HG03354 (cell line): ENCODE data around the gene CUL2.

Experiments used
- ATAC-seq: cut with Tn5 transposase; IDR thresholded peaks from one replicate; pipeline ENCODE4 v1.9.1; 2021; ENCODE audit warnings: mild to moderate bottlenecking; ENCODE audit not compliant: unreplicated experiment, poor library complexity, severe bottlenecking

CUL2 gene

GRCh38 chr10:35090162-35090954, at the start of gene CUL2:
CUL2 (minus strand) TSS chr10:35090341; CDS start chr10:35071317, 19,024 bp downstream.
- peak; percentile 95 for ATAC-seq

DNA sequence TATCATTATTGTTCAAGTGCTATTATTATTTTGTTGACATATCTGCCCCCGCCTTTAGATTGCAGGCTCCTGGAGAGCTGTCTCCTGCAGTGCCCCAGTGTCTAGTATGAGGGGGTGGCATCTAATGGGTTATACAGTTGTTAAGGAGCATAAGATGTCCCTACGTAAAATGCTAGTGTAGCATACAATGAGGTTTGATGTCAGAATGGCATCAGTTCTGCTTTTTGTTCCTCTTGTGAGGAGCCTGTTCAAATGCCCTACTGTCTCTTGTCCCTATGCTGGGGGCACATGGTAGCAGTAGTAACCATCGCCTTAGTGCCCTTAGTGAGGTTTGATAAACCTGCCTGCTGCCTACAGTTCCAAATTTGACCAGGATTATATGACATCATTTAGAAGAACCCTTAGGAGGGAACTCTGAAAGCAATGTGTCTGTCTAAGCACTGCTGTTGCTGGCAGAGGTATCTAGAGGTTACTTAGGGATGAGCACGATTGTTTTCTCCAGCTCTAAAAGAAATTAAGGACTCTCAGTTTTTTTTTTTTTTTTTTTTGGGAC, 46.2 kb upstream of the CUL2 start:
- ATAC-seq = peak; percentile 66

GRCh38 chr10:35135861-35136260, 45.7 kb upstream of the CUL2 start:
- ATAC-seq = no peak

- ATAC-seq = no peak
Observed at GRCh38 chr10:35133586-35133985, 43.4 kb upstream of the CUL2 start.

- ATAC-seq = no peak
Observed at GRCh38 chr10:35132727-35133126, 42.6 kb upstream of the CUL2 start.

DNA sequence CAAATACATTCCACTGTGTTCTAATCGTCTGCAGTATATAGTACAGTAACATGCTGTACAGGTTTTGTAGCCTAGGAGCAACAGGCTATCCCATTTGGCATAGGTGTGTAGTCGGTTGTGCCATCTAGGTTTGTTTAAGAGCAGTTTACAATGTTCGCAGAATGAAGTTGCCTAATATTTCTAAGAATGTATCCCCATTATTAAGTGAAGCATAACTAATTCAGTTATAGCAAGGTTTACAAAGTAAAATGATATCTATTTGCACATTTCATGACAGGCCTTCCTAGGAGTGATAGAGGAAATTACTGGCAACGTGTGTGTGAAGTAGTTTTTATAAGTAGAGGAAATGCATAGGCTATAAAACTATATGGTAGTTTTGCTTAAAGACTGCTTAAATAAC, 40.5 kb upstream of the CUL2 start:
- no peak for ATAC-seq

GRCh38 chr10:35129185-35129674, 39.1 kb upstream of the CUL2 start:
- ATAC-seq = no peak

- ATAC-seq = peak; percentile 26
Observed at GRCh38 chr10:35127289-35127891, 37.2 kb upstream of the CUL2 start.

DNA sequence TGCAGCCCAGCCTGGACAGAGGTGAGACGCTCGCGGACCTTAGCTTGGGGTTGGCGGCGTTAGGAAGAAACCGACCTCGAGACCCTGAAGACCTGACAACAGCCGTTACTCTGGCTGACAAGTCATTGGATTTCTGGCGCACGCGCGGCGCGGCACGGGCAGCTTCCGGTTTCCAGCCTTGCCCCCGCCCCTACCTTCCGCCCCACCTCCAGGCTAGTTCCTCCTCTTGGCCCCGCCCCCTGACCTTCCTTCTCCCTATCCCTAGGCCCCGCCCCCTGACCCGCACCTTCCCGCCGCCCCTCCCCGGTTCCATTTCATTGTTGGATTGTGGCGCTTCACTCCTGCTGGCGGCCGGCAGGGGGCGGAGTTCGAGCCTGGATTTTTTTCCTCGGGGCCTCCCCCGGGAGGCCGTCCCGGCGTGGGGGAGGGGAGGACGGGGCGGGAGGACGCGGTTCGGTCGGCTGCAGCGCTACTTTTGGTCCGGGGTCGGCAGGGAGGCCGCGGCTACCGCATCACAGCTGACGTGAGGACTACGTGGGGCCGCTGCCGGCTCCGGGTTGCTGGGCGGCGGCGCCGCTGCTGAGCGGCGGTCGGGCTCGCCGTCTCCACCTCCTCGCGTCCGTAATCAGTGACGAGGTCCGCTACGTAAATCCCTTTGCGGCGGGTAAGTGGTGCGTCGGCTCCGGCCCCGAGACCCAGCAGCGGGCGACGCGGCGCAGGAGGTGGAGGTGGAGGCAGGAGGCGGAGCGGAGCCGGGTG, 36.6 kb upstream of the CUL2 start, which contains the start of gene CREM:
CREM (plus strand) TSS at position 317 of the 759 bp plus-strand sequence. CDS start 10,990 bp downstream, outside the sequence.
- peak; percentile 83 for ATAC-seq

DNA sequence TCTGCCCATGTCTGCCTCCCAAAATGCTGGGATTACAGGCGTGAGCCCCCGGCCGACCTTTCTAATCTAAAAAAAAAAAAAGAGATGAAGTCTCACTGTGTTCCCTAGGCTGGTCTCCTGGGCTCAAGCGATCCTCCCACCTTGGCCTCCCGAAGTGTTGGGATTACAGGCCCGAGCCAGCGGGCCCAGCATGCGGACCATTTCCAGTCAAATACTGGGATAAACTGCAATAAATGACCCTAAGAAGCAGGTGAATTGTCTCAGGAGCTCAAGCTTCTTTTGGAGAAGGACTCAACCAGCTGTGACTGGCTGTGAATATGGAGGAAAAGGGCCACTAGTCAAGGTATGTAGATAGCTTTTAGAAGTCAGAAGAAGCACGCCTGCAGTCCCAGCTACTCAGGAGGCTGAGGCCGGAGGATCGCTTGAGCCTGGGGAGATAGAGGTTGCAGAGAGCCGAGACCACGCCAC, 36.0 kb upstream of the CUL2 start:
- ATAC-seq = peak; percentile 3

GRCh38 chr10:35124540-35124939, 34.4 kb upstream of the CUL2 start:
- no peak for ATAC-seq

DNA sequence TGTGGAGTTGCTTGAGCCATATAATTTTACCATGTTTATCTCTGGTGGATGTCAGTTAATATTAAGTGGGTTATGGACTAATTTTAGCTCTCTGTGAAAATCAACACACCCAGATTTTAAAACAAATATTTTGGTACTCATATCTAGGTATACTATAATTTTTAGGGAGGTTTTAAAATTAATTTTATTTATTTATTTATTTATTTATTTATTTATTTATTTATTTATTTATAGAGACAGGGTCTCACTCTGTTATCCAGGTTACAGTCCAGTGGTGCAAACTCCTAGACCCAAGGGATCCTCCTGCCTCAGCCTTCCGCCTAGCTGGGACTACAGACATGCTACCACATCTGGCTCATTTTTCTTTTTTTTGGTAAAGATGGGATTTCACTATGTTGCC, 29.2 kb upstream of the CUL2 start:
- ATAC-seq = no peak

DNA sequence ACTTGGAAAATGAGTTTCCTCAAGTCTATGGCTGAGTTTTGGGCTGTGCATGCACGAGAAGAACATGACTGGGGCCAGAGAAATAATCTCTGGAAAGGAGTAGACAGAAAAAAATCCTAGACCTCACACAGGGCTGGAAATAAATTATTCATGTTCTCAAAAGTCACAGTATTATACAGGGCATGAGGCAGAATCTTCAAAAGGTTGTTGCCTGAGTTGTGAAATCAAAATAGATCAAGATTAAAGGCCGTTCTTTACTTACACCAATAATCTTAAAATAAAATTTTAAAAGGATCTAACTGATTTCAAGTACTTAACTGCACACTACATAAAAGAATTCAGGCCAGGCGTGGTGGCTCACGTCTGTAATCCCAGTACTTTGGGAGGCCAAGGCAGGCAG, 22.4 kb upstream of the CUL2 start:
- ATAC-seq = no peak

- no peak for ATAC-seq
Observed at GRCh38 chr10:35103882-35104281, 13.7 kb upstream of the CUL2 start.

DNA sequence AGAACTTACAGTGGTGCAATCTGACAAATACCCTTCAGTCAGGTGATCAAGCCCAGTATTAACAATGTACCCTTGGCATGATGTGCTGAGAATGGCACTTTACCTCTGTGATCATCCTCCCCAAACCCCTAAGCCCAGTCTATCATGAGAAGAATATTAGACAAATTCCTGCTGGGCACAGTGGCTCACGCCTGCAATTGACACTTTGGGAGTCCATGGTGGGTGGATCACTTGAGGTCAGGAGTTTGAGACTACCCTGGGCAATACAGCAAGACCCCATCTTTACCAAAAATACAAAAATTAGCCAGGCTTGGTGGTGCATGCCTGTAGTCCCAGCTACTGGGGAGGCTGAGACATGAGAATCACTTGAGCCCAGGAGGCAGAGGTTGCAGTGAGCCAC, 7.4 kb upstream of the CUL2 start:
- ATAC-seq = no peak

DNA sequence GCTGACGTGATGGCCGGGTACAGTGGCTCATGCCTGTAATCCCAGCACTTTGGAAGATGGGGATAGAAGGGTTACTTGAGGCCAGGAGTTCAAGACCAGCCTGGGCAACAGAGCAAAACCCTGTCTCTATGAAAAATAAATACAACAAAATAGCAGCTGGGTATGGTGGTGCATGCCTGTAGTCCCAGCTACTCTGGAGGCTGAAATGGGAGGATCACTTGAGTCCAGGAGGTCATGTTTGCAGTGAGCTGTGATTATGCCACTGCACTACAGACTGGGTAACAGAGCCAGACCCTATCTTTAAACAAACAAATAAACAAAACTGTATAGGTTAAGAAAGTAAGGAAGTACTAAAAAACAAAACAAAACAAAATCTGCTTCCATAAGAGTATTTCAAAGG, 6.2 kb upstream of the CUL2 start:
- no peak for ATAC-seq

- ATAC-seq = no peak
Observed at GRCh38 chr10:35092851-35093250, 2.7 kb upstream of the CUL2 start.

DNA sequence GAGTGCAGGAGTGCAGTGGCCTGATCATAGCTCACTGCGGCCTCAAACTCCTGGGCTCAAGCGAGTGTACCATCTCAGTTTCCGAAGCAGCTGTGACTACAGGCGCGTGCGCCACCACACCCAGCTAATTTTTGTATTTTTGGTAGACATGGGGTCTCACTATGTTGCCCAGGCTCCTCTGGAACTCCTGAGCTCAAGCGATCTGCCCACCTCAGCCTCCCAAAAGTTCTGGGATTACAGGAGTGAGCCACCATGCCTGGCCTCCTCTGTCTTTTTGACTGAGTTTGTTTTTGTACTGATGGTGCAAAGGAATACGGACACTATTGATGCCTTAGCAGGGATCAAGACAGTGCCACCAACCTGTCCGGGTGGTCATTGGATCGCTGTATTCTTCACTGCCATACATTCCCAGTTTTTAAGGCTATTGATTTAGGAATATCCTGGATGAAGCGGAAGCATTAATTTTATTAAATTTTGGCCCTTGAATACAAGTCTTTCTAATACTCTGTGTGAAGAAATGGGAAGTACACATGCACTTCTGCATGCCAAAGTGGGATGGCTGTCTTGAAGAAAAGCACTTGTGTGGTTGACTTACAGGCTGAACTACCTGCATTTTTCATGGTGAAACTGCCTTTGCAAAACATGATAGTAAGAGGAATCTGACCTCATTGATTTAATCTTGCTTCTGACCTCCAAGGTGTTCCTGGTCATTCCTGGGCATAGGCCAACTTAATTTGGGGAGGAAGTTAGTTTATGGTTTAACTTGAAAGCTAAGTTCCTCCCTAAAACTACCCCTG, 2.1 kb upstream of the CUL2 start:
- ATAC-seq = no peak

DNA sequence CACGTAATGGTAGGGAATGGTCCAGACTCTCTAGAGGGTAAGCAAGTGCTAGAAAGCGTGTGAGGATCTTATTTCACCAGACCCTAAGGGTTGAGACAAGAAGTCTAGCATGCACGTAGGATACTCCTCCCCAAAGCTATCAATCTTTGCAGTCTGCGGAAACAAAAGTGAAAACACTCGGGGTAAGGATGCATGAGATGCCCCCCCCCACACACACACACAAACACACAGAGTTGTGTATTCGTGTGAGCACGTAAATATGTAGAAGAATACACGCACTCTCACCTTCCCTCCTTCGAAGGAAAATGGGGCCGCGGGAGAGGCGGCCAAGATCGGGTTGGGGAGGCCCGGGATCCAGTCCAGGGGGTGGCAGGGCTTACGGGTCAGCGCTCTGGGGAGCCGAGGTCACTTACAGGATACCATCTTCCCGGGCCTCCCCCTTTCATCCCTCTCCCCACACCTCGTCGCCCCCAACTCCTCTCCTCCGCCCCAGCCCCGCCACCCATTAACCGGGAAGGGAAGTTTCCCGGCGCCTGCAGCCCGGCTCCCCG, 455 bp downstream of the CUL2 start:
- peak; percentile 58 for ATAC-seq
